KMS-11 (cell line): ENCODE data around the gene R3HDM1.

ENCODE experiments used
- H2AFZ ChIP-seq: fragments of 200-600 bp; sonication (generic); 2 replicates; pipeline ENCODE4 v1.6.1; 2016; ENCODE audit warnings: antibody characterized with exemption, mixed run types, low read depth
- H3K27ac ChIP-seq: fragments of 200-600 bp; sonication (generic); 2 replicates; pipeline ENCODE4 v1.6.1; 2016; ENCODE audit warnings: mild to moderate bottlenecking, mixed run types
- H3K27me3 ChIP-seq: fragments of 200-600 bp; sonication (generic); 2 replicates; pipeline ENCODE4 v1.6.1; 2017; ENCODE audit warnings: mild to moderate bottlenecking, low read depth, mixed run types, moderate library complexity; ENCODE audit not compliant: insufficient read depth
- H3K36me3 ChIP-seq: fragments of 200-600 bp; sonication (generic); 2 replicates; pipeline ENCODE4 v1.6.1; 2017; ENCODE audit warnings: mild to moderate bottlenecking, mixed run types; ENCODE audit not compliant: insufficient read depth
- H3K4me1 ChIP-seq: fragments of 200-600 bp; sonication (generic); 2 replicates; pipeline ENCODE4 v1.6.1; 2016; ENCODE audit warnings: mild to moderate bottlenecking, low read depth, mixed run types; ENCODE audit not compliant: poor library complexity, severe bottlenecking
- H3K4me2 ChIP-seq: fragments of 200-600 bp; sonication (generic); 2 replicates; pipeline ENCODE4 v1.7.0; 2016; ENCODE audit warnings: mild to moderate bottlenecking, mixed run types
- H3K4me3 ChIP-seq: fragments of 200-600 bp; sonication (generic); IDR thresholded peaks from 2 replicates; pipeline ENCODE4 v1.6.1; 2017; ENCODE audit warnings: low read depth, low read length, mixed read lengths; ENCODE audit not compliant: insufficient read depth
- H3K79me2 ChIP-seq: fragments of 200-600 bp; sonication (generic); 2 replicates; pipeline ENCODE4 v1.6.1; 2016; ENCODE audit warnings: low read depth, mixed run types; ENCODE audit not compliant: insufficient read depth
- H3K9ac ChIP-seq: fragments of 200-600 bp; sonication (generic); 2 replicates; pipeline ENCODE4 v1.6.1; 2016; ENCODE audit warnings: mild to moderate bottlenecking, mixed run types
- H4K20me1 ChIP-seq: fragments of 200-600 bp; sonication (generic); 2 replicates; pipeline ENCODE4 v1.6.1; 2016; ENCODE audit warnings: mild to moderate bottlenecking, mixed run types; ENCODE audit not compliant: insufficient read depth
- CTCF ChIP-seq: fragments of 200-600 bp; sonication (generic); conservative IDR thresholded peaks from 2 replicates; pipeline ENCODE4 v1.6.1; 2017; ENCODE audit warnings: low read depth, mild to moderate bottlenecking, antibody characterized with exemption, low read length, moderate library complexity, mixed read lengths

Gene R3HDM1

DNA sequence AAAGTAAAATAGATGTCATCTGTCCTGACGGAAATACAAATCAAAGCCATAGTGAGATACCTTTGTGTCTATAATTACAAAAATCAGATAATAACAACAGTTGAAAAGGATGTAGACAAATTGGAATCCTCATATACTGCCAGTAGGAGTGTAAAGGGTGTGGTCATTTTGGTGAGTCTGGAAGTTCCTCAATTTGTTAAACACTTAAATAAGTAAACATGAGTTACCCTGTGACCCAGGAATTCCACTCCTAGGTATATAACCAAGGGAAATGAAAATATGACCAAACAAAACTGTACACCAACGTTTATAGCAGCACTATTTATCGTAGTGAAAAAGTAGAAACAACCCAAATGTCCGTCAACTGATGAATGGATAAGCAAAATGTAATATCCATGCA, 24.0 kb downstream of the R3HDM1 start:
- H3K9ac ChIP-seq: no peak overlapping the region
- TF ChIP-seq CTCF: no peak
- no peaks in the 10 kb centered on the region for H3K36me3 ChIP-seq
- no peak overlapping the region for H3K4me2 ChIP-seq
- H3K79me2 ChIP-seq: peaks cover 22% of the 10 kb centered on the region
- no peak overlapping the region for H2AFZ ChIP-seq
- no peaks in the 10 kb centered on the region for H4K20me1 ChIP-seq
- H3K4me3 ChIP-seq: no peak overlapping the region
- no peaks in the 10 kb centered on the region for H3K4me1 ChIP-seq
- no peak overlapping the region for H3K27ac ChIP-seq
- H3K27me3 ChIP-seq: no peaks in the 10 kb centered on the region

DNA sequence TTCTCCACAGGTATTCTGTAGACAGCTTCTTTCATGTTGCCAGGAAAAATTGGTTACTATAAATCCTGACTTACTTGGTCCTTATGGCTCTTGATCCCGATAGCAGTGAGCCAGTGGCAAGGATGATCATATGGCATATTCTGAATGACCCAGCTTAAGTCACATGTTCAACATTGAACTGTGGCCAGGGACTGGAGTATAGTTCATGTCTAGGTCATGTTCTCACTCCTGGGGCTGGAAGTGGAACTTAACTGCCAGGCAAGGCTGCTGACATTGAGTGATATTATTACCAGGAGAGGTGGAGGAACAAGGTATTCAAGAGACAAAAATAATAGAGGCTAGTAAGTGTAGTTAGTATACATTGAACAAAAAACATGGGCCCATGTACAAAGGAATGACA, 26.2 kb downstream of the R3HDM1 start:
- H3K27me3 ChIP-seq: no peaks in the 10 kb centered on the region
- H3K9ac ChIP-seq: no peak overlapping the region
- H4K20me1 ChIP-seq: no peaks in the 10 kb centered on the region
- H3K4me2 ChIP-seq: no peak overlapping the region
- H2AFZ ChIP-seq: no peak overlapping the region
- H3K27ac ChIP-seq: no peak overlapping the region
- H3K79me2 ChIP-seq: peaks cover 5% of the 10 kb centered on the region
- no peak for TF ChIP-seq CTCF
- no peaks in the 10 kb centered on the region for H3K4me1 ChIP-seq
- H3K4me3 ChIP-seq: no peak overlapping the region
- no peaks in the 10 kb centered on the region for H3K36me3 ChIP-seq

DNA sequence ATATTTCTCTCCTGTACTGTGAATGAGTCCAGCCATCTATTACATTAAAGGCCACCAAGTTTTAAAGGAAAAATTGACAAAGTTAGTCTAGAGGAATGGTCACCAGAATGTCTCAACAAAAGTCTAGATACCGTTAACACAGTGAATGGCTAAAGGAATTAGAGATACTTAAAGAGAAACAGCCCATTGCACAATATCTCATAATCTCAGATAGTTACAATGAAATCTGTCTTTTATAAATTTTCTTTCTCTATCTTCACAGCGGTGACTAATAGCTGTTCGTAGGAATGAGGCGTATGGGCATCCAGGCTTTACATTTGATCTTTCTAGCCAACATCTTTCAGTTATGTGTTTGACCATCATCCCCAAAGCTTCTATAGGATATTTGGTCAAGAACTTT, 30.6 kb downstream of the R3HDM1 start:
- H3K36me3 ChIP-seq: no peaks in the 10 kb centered on the region
- H3K27ac ChIP-seq: no peak overlapping the region
- no peaks in the 10 kb centered on the region for H3K27me3 ChIP-seq
- H3K4me3 ChIP-seq: no peak overlapping the region
- H3K4me1 ChIP-seq: no peaks in the 10 kb centered on the region
- H3K79me2 ChIP-seq: peaks cover 5% of the 10 kb centered on the region; the same call in 1 of the 2 replicates
- H3K4me2 ChIP-seq: no peak overlapping the region
- no peak overlapping the region for H3K9ac ChIP-seq
- H4K20me1 ChIP-seq: no peaks in the 10 kb centered on the region
- TF ChIP-seq CTCF: no peak
- H2AFZ ChIP-seq: no peak overlapping the region

DNA sequence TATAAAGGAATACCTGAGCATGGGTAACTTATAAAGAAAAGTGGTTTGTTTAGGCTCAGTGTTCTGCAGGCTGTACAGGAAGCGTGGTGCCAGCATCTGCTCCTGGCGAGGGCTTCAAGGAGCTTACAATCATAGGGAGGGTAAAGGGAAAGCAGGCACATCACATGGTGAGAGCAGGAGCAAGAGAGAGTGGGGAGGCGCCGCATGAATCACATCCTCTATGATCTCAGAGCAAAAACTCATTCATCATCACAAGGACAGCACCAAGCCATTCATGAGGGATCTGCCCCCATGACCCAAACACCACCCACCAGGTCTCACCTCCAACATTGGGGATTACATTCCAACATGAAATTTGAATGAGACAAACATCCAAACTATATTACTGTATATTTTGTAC, 32.5 kb downstream of the R3HDM1 start:
- no peak overlapping the region for H3K4me2 ChIP-seq
- H3K36me3 ChIP-seq: no peaks in the 10 kb centered on the region
- H3K27me3 ChIP-seq: no peaks in the 10 kb centered on the region
- no peak overlapping the region for H3K27ac ChIP-seq
- no peak for TF ChIP-seq CTCF
- no peaks in the 10 kb centered on the region for H4K20me1 ChIP-seq
- H2AFZ ChIP-seq: no peak overlapping the region
- peaks cover 5% of the 10 kb centered on the region; the same call in 1 of the 2 replicates for H3K79me2 ChIP-seq
- H3K4me3 ChIP-seq: no peak overlapping the region
- H3K4me1 ChIP-seq: no peaks in the 10 kb centered on the region
- no peak overlapping the region for H3K9ac ChIP-seq
